SK-N-SH (cell line): Measurements from ENCODE around the gene KAT5. TPM values are rescaled to one million over a fixed set of nuclear protein-coding genes. Genes with fewer than 3 reads are reported as not detected.
"Not testable (repeated sequence)": the region's sequence is repeated elsewhere in the genome, so short reads cannot be mapped to it uniquely, and the experiment has no call there.

Experiments
- CTCF ChIA-PET: fragments of 300-600, 350-600 bp; formaldehyde crosslinking; extraction: SDS; loops from one replicate; lab custom pipeline; 2021; lab: Yijun Ruan, JAX
- POLR2A ChIA-PET: fragments of 350-600 bp; sonication (Branson Sonifier 250); formaldehyde crosslinking; extraction: SDS; loops from one replicate; lab custom pipeline; 2020; ENCODE audit warnings: antibody characterized with exemption, inconsistent platforms; lab: Yijun Ruan, JAX
- DNase-seq: peaks from one replicate; pipeline ENCODE4 v3.0.0; 2012
- H2AFZ ChIP-seq: fragments of 200-600 bp; sonication (generic); 2 replicates; pipeline ENCODE4 v1.8.1; 2016; ENCODE audit warnings: antibody characterized with exemption, mild to moderate bottlenecking, low read depth
- H3F3A ChIP-seq: fragments of 200-600 bp; sonication (generic); replicated peaks from 2 replicates; pipeline ENCODE3; 2016; ENCODE audit warnings: antibody characterized with exemption, mild to moderate bottlenecking; ENCODE audit not compliant: insufficient read depth
- H3K27ac ChIP-seq, 2 experiments: fragments of 200-500 bp in 1 of 2; fragments of 200-600 bp in 1 of 2; sonication (Bioruptor generic) in 1 of 2; sonication (generic), shearing (Covaris generic) in 1 of 2; 2 replicates each; pipeline versions ENCODE4 v1.5.1 to v1.6.1; 2014 to 2016; ENCODE audit warnings: low read depth in 2 of 2, inconsistent platforms in 1 of 2, low read length in 1 of 2, mild to moderate bottlenecking in 1 of 2, mixed read lengths in 1 of 2
- H3K27me3 ChIP-seq: fragments of 200-600 bp; sonication (generic), shearing (Covaris generic); 2 replicates; pipeline ENCODE4 v1.6.1; 2016; ENCODE audit warnings: mixed run types; ENCODE audit not compliant: insufficient read depth
- H3K36me3 ChIP-seq, 2 experiments: fragments of 200-500 bp in 1 of 2; fragments of 200-600 bp in 1 of 2; sonication (Bioruptor generic) in 1 of 2; sonication (generic) in 1 of 2; replicated peaks in 1 of 2; 2 replicates each; pipeline versions ENCODE3 to v1.5.1; 2014 to 2016; ENCODE audit warnings: low read length in 1 of 2, mild to moderate bottlenecking in 1 of 2; ENCODE audit not compliant: insufficient read depth in 2 of 2, control insufficient read depth in 1 of 2
- H3K4me1 ChIP-seq, 2 experiments: fragments of 200-500 bp in 1 of 2; fragments of 200-600 bp in 1 of 2; sonication (Bioruptor generic) in 1 of 2; sonication (generic), shearing (Covaris generic) in 1 of 2; 2 replicates each; pipeline versions ENCODE4 v1.5.1 to v1.6.1; 2014 to 2016; ENCODE audit warnings: low read depth in 1 of 2, low read length in 1 of 2, mixed run types in 1 of 2; ENCODE audit not compliant: insufficient read depth in 2 of 2, control insufficient read depth in 1 of 2
- H3K4me2 ChIP-seq: fragments of 200-600 bp; sonication (generic), shearing (Covaris generic); 2 replicates; pipeline ENCODE4 v1.6.1; 2017; ENCODE audit warnings: mixed run types
- H3K4me3 ChIP-seq, 2 experiments: fragments of 200-500 bp in 1 of 2; fragments of 200-600 bp in 1 of 2; sonication (Bioruptor generic) in 1 of 2; sonication (generic), shearing (Covaris generic) in 1 of 2; 2 replicates each; pipeline versions ENCODE4 v1.5.1 to v1.8.1; 2014 to 2016; ENCODE audit warnings: low read depth in 2 of 2, inconsistent platforms in 1 of 2, low read length in 1 of 2, mild to moderate bottlenecking in 1 of 2, mixed read lengths in 1 of 2, moderate library complexity in 1 of 2
- H3K79me2 ChIP-seq: fragments of 200-600 bp; sonication (generic); 2 replicates; pipeline ENCODE4 v1.8.1; 2017; ENCODE audit warnings: mild to moderate bottlenecking; ENCODE audit not compliant: insufficient read depth
- H3K9ac ChIP-seq: fragments of 200-600 bp; sonication (generic); 2 replicates; pipeline ENCODE4 v1.6.1; 2017; ENCODE audit warnings: mixed run types
- H3K9me2 ChIP-seq: fragments of 200-600 bp; sonication (generic); 2 replicates; pipeline ENCODE4 v1.6.1; 2017; ENCODE audit warnings: mixed run types
- H3K9me3 ChIP-seq: fragments of 200-600 bp; sonication (generic); 2 replicates; pipeline ENCODE4 v1.6.1; 2017; ENCODE audit warnings: mixed run types, mild to moderate bottlenecking, moderate library complexity
- H4K20me1 ChIP-seq: fragments of 200-600 bp; sonication (generic); 2 replicates; pipeline ENCODE4 v1.6.1; 2017; ENCODE audit warnings: mild to moderate bottlenecking, mixed run types; ENCODE audit not compliant: insufficient read depth
- ELF1 ChIP-seq: IDR thresholded peaks from 2 replicates; pipeline ENCODE4 v1.4.0; 2012
- EZH2phosphoT487 ChIP-seq: fragments of 200-600 bp; sonication (generic); IDR thresholded peaks from 2 replicates; pipeline ENCODE4 v1.6.1; 2017; ENCODE audit warnings: low read depth, mixed run types, mild to moderate bottlenecking, antibody characterized with exemption, moderate library complexity, borderline replicate concordance
- FOXJ3 ChIP-seq: sonication (generic); formaldehyde crosslinking; IDR thresholded peaks from 2 replicates; pipeline ENCODE4 v1.5.1; 2020; ENCODE audit warnings: mild to moderate bottlenecking, missing genetic modification reagents
- GATA2 ChIP-seq: sonication (generic); formaldehyde crosslinking; IDR thresholded peaks from 2 replicates; pipeline ENCODE4 v1.5.0; 2020; ENCODE audit warnings: mild to moderate bottlenecking, missing genetic modification reagents
- MEF2A ChIP-seq: IDR thresholded peaks from 2 replicates; pipeline ENCODE4 v1.4.0; 2012; ENCODE audit warnings: low read depth, borderline replicate concordance
- MXI1 ChIP-seq: IDR thresholded peaks from 2 replicates; pipeline ENCODE4 v1.6.1; 2012; ENCODE audit warnings: mild to moderate bottlenecking, low read depth, low read length, improper control_type of control experiment
- POLR2AphosphoS5 ChIP-seq: IDR thresholded peaks from 2 replicates; pipeline ENCODE4 v1.6.1; 2012; ENCODE audit warnings: low read depth, low read length
- RCOR1 ChIP-seq: fragments of 150-350 bp; IDR thresholded peaks from 2 replicates; pipeline ENCODE4 v1.6.1; 2017; ENCODE audit warnings: antibody characterized with exemption, low read length
- SIN3A ChIP-seq: IDR thresholded peaks from 2 replicates; pipeline ENCODE4 v1.6.1; 2012; ENCODE audit warnings: low read depth, mild to moderate bottlenecking, low read length, moderate library complexity, borderline replicate concordance
- SMC3 ChIP-seq: IDR thresholded peaks from 2 replicates; pipeline ENCODE4 v1.6.1; 2012; ENCODE audit warnings: low read depth, low read length, improper control_type of control experiment
- WGBS: methylation state at CpG from one replicate; pipeline ENCODE4 v1.1.6; 2017; ENCODE audit warnings: low lambda C conversion rate; 5-methylcytosine and 5-hydroxymethylcytosine counted together
- polyA plus RNA-seq, 3 experiments: library from polyadenylated mRNA; depleted of rRNA; stranded (reverse); fragments of >200 nt; gene quantifications; 2 replicates each; pipeline ENCODE4 v1.2.3, GENCODE V29; 2012
- TF ChIP-seq, protein P1 (sequence below): IDR thresholded peaks from 2 replicates; pipeline ENCODE4 v1.4.0; 2012; ENCODE audit warnings: low read depth
- TF ChIP-seq, protein P2 (sequence below): IDR thresholded peaks from 2 replicates; pipeline ENCODE4 v1.4.0; 2012; ENCODE audit warnings: low read depth, borderline replicate concordance
- TF ChIP-seq, protein P3 (sequence below): IDR thresholded peaks from 2 replicates; pipeline ENCODE4 v1.6.1; 2012; ENCODE audit warnings: mild to moderate bottlenecking, low read depth, low read length, moderate library complexity
- TF ChIP-seq, protein P4 (sequence below): fragments of 150-350 bp; IDR thresholded peaks from 2 replicates; pipeline ENCODE4 v1.6.1; 2016; ENCODE audit warnings: mild to moderate bottlenecking, low read depth, low read length

KAT5 gene
- polyA plus RNA-seq, 1 of the 3 experiments (the other 2 are of a cell fraction), result 51.9 TPM

DNA sequence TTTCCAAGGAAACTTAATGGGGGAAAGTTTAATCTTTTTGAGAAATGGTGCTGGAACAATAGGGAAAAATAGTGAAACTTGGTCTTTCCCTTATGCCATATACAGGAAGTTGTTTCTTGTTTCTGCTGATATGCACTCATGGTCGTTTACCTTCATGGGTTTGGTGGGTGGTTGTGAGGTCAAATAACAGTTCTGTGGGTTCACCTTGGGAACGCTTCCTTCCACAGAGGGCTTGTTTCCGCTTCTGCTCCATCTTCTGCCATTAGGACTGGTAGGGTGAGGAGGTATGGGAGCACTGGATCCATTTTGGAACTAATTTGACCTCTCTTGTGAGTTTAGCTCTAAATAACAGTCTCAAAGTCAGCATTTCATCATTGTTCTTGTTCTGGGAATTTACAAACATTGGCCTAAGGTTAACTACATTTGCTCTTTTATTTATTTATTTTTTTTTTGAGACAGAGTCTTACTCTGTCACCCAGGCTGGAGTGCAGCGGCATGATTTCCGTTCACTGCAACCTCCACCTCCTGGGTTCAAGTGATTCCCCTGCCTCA, 31.8 kb upstream of the KAT5 start:
- CTCF ChIA-PET, result no interaction called here
- Histone ChIP-seq H3K9me2 (no peaks in the 10 kb centered on the region), H3F3A (no peaks in the 10 kb centered on the region), H3K79me2 (no peaks in the 10 kb centered on the region), H3K36me3 (no peaks in the 10 kb centered on the region), H3K9me3 (no peaks in the 10 kb centered on the region), H3K4me2 (no peak overlapping the region), H2AFZ (no peak overlapping the region), H3K27me3 (peaks cover 9% of the 10 kb centered on the region), H3K4me3 (no peak overlapping the region), H4K20me1 (no peaks in the 10 kb centered on the region), H3K9ac (no peak overlapping the region)
- no peak for DNase-seq
- WGBS, result 73% methylated on average over 5 of the region's 5 CpGs
- TF ChIP-seq, protein P1, sequence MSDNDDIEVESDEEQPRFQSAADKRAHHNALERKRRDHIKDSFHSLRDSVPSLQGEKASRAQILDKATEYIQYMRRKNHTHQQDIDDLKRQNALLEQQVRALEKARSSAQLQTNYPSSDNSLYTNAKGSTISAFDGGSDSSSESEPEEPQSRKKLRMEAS, result no peak
- TF ChIP-seq RCOR1 (no peak), EZH2phosphoT487 (no peak), MXI1 (no peak), POLR2AphosphoS5 (no peak), GATA2 (CRISPR knock-in tag) (no peak), SMC3 (no peak), ELF1 (no peak), MEF2A (no peak), SIN3A (no peak), FOXJ3 (CRISPR knock-in tag) (no peak)
- TF ChIP-seq, protein P2, sequence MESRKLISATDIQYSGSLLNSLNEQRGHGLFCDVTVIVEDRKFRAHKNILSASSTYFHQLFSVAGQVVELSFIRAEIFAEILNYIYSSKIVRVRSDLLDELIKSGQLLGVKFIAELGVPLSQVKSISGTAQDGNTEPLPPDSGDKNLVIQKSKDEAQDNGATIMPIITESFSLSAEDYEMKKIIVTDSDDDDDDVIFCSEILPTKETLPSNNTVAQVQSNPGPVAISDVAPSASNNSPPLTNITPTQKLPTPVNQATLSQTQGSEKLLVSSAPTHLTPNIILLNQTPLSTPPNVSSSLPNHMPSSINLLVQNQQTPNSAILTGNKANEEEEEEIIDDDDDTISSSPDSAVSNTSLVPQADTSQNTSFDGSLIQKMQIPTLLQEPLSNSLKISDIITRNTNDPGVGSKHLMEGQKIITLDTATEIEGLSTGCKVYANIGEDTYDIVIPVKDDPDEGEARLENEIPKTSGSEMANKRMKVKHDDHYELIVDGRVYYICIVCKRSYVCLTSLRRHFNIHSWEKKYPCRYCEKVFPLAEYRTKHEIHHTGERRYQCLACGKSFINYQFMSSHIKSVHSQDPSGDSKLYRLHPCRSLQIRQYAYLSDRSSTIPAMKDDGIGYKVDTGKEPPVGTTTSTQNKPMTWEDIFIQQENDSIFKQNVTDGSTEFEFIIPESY, result no peak
- TF ChIP-seq, protein P3, sequence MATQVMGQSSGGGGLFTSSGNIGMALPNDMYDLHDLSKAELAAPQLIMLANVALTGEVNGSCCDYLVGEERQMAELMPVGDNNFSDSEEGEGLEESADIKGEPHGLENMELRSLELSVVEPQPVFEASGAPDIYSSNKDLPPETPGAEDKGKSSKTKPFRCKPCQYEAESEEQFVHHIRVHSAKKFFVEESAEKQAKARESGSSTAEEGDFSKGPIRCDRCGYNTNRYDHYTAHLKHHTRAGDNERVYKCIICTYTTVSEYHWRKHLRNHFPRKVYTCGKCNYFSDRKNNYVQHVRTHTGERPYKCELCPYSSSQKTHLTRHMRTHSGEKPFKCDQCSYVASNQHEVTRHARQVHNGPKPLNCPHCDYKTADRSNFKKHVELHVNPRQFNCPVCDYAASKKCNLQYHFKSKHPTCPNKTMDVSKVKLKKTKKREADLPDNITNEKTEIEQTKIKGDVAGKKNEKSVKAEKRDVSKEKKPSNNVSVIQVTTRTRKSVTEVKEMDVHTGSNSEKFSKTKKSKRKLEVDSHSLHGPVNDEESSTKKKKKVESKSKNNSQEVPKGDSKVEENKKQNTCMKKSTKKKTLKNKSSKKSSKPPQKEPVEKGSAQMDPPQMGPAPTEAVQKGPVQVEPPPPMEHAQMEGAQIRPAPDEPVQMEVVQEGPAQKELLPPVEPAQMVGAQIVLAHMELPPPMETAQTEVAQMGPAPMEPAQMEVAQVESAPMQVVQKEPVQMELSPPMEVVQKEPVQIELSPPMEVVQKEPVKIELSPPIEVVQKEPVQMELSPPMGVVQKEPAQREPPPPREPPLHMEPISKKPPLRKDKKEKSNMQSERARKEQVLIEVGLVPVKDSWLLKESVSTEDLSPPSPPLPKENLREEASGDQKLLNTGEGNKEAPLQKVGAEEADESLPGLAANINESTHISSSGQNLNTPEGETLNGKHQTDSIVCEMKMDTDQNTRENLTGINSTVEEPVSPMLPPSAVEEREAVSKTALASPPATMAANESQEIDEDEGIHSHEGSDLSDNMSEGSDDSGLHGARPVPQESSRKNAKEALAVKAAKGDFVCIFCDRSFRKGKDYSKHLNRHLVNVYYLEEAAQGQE, result no peak
- TF ChIP-seq, protein P4, sequence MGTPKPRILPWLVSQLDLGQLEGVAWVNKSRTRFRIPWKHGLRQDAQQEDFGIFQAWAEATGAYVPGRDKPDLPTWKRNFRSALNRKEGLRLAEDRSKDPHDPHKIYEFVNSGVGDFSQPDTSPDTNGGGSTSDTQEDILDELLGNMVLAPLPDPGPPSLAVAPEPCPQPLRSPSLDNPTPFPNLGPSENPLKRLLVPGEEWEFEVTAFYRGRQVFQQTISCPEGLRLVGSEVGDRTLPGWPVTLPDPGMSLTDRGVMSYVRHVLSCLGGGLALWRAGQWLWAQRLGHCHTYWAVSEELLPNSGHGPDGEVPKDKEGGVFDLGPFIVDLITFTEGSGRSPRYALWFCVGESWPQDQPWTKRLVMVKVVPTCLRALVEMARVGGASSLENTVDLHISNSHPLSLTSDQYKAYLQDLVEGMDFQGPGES, result no peak
- TF ChIP-seq, all 33 proteins: peak for 0
- POLR2A ChIA-PET, result no interaction called here
- H3K27ac ChIP-seq, result no peak overlapping the region
- H3K4me1 ChIP-seq, result no peaks in the 10 kb centered on the region

DNA sequence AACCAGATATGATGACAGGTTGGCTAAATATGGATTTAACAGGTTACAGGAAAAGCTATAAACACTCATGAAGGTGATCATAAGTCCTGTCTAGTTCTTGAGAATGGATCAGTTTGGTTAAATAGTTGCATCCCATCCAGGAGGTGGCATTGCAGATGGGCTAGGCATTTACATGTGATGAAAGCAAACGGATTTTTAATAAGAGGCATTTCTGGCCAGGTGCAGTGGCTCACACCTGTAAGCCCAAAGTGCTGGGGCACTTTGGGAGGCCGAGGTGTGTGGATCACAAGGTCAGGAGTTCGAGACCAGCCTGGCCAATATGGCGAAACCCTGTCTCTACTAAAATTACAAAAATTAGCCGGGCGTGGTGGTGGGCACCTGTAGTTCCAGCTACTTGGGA, 28.6 kb upstream of the KAT5 start:
- H3K4me3 ChIP-seq, H3F3A ChIP-seq, H4K20me1 ChIP-seq, POLR2A ChIA-PET, H3K4me1 ChIP-seq, H3K27ac ChIP-seq, H3K9ac ChIP-seq, DNase-seq, H2AFZ ChIP-seq, H3K36me3 ChIP-seq, H3K79me2 ChIP-seq, H3K9me3 ChIP-seq, H3K4me2 ChIP-seq, H3K9me2 ChIP-seq, CTCF ChIA-PET, H3K27me3 ChIP-seq: not testable (repeated sequence)
- WGBS, result 37% methylated on average over 6 of the region's 6 CpGs
